GM19463 (cell line): Measurements from ENCODE around the gene SRGAP1.

Source experiments
- ATAC-seq: cut with Tn5 transposase; IDR thresholded peaks from one replicate; pipeline ENCODE4 v1.9.1; 2021; ENCODE audit warnings: mild to moderate bottlenecking, moderate library complexity; ENCODE audit not compliant: unreplicated experiment

The SRGAP1 gene

DNA sequence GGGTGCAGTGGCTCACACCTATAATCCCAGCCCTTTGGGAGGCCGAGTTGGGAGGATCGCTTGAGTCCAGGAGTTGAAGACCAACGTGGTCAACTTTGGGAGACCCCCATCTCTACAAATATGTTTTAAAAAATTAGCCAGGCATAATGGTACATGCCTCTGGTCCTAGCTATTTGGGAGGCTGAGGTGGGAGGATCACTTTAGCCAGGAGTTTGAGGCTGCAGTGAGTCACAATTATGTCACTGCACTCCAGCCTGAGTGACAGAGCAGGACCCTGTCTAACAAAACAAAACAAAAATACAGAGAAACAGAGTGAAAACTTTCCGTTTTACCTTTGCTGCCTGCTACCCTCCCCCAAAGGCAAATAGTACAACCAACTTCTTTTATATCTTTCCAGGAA is 60.2 kb downstream of the SRGAP1 start:
- no peak for ATAC-seq

- no peak for ATAC-seq
These were observed 61.0 kb downstream of the SRGAP1 start for GRCh38 chr12:63905544-63905943.

GRCh38 chr12:63906876-63907275 is 62.4 kb downstream of the SRGAP1 start:
- no peak for ATAC-seq

DNA sequence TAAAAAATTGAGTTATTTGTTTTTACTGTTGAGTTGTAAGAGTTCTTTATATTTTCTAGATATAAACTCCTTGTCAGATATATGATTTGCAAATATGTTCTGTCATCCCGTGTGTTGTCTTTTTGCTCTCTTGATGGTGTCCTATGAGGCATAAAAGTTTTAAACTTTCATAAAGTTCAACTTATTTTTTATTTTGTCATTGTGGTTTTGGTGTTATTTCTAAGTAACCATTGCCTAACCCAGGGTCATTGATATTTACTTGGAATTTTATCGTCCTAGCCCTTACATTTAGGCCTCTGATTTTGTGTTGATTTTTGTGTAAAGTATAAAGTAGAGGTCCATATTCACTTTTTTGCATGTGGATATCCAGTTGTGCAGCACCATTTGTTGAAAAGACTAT is 63.1 kb downstream of the SRGAP1 start:
- no peak for ATAC-seq

GRCh38 chr12:63909746-63910145 is 65.2 kb downstream of the SRGAP1 start:
- no peak for ATAC-seq

- ATAC-seq = no peak
These were observed 66.8 kb downstream of the SRGAP1 start for GRCh38 chr12:63911341-63911740.

GRCh38 chr12:63912651-63913050 is 68.2 kb downstream of the SRGAP1 start:
- ATAC-seq = no peak

- no peak for ATAC-seq
These were observed 69.4 kb downstream of the SRGAP1 start for GRCh38 chr12:63913929-63914328.

- no peak for ATAC-seq
These were observed 70.8 kb downstream of the SRGAP1 start for GRCh38 chr12:63915105-63915800.

DNA sequence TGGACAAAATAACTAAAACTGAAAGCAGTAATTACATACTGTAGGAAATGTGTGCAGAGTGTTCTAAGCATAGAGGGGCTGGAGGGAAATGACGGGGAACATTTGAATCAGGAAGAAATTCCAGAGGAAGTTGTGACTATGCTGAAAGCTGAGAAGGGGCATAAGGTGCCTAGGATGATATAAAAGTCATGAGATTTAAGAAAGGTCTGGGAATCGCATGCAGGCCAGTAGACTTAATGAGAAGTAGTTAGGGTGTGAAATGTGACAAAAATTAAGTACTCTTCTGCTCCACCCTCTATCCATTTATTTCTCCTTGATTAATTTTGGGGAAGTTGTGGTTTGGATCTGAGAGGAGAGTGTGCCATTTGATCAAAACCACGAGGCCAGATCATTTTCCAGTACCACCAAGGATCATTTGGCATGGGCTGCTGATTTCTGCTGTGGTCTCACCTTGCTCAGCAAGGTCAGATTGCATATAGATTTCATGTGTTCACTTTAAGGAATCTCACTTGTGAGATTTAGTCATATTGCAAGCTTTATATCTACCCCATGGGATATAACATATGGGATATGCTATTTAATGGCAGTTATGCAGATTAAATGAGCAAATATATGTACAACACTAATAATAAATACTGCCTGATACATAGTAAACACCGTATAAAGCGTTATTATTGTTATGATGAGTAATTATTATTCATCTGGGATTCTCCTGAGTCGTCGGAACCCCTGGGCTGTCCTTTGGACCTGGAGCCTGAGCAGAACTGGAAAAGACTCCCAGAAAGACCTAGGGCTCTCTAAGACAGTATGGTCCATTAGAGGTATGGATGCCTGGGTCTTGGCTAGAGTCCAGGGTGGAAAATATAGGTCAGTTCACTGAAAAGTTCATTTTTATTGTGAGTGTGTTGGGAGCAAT is 72.3 kb downstream of the SRGAP1 start:
- ATAC-seq = no peak

DNA sequence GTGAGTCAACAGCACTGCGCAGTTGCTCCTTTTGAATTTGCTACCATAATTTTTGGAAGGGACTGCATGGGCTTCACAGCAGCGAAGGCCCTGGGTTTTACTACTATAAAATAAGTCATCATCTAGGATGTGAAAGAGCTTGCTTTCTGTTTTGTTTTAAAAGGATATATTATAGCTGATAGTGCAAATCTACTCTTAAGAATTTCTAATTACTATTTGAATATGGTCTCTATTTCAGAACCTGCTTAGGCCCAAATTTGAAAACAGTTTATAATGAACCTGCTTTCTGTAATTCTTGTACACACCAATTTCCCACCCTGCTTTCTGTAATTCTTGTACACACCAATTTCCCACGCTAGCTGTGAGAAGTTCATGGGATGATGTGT is 73.0 kb downstream of the SRGAP1 start:
- no peak for ATAC-seq

- peak; percentile 74 for ATAC-seq
These were observed 73.6 kb downstream of the SRGAP1 start for GRCh38 chr12:63917864-63918799.

DNA sequence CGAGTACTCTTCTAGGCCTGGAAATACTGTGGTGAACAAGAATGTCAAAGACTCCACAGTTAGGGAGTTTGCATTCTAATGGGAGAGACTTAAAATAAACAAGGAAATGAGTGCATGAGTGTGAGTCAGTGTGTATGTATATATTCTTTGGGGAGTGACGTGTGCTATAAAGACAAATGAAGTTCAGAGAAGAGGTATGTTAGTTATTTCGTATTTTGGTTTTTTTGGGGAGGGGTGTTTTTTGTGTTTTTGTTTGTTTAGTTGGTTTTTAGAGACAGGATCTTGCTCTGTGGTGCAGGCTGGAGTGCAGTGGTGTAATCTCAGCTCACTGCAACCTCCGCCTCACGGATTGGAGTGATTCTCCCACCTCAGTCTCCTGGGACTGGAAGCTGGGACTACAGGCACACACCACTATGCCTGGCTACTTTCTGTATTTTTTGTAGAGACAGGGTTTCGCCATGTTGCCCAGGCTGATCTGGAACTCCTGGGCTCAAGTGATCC is 74.3 kb downstream of the SRGAP1 start:
- ATAC-seq = no peak

DNA sequence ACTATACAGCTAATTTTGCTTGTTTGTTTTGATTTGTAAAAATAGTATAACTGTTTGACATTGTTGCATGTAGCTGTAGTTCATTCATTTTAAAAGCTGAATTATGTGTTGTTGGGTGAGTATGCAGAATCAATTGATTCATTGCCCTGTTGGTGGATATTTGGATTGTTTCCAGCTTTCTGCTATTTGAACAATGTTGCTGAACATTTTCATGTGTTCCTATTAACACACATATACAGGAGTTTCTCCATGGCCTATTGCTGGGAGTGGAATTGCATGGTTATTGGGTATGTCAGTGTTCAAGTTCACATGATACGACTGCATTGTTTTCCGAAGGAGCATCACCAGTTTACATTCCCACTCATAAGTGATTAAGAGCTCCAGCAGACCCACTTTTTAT is 75.3 kb downstream of the SRGAP1 start:
- ATAC-seq = no peak

DNA sequence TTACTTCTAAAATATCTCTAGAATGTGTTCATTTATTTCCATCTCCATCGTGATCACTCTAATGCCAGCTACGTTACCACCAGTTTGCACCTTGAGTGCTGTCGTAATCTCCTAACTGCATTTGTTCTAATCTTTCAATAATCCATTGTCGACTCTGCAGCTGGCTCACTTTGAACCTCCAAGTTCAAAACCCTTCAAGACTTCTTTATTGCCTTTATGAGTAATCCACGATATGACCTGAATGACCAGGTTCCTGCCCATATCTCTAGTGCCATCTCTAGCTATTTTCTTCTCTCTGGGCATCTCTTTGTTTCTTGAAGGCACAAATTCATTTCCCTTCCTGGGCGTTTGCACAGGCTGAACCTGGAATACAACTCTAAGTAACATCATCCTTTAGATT is 76.7 kb downstream of the SRGAP1 start:
- ATAC-seq = no peak

- no peak for ATAC-seq
These were observed 78.0 kb downstream of the SRGAP1 start for GRCh38 chr12:63922474-63922873.

GRCh38 chr12:63924781-63925180 is 80.3 kb downstream of the SRGAP1 start:
- no peak for ATAC-seq

DNA sequence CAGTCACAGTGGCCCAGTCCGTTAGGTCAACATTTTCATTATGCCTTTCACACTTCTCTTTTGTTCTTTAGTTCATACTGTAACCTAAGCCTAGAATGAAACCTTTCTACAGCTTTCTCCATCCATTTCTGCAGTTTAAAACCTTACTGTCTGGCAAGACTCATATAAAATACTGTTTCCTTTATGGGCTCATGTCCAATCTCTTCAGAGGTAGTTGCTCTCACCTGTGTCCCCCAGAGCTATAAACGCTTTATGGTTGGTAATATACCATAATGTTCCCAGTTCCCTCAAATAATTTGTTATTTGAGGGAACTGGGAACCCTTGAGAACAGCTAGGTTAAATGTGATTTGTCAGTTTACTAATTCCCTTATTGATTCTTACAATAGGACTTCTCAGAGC is 83.0 kb downstream of the SRGAP1 start:
- no peak for ATAC-seq

DNA sequence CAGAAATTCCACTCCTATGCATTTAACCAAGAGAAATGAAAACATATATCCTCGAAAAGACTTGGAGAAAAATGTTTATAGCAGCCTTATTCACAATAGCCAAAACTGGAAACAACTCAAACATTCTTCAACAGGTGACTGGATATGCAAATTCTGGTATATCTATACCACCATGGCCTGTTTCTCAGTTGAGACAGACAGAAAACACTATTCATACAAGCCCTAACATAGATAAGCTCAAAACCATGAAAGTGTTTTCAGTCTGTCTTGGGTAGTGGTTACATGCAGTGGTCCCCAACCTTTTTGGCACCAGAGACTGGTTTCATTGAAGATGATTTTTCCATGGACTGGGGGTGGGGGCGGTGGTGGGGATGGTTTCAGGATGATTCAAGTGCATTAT is 83.8 kb downstream of the SRGAP1 start:
- ATAC-seq = no peak

- no peak for ATAC-seq
These were observed 84.9 kb downstream of the SRGAP1 start for GRCh38 chr12:63929426-63929825.

DNA sequence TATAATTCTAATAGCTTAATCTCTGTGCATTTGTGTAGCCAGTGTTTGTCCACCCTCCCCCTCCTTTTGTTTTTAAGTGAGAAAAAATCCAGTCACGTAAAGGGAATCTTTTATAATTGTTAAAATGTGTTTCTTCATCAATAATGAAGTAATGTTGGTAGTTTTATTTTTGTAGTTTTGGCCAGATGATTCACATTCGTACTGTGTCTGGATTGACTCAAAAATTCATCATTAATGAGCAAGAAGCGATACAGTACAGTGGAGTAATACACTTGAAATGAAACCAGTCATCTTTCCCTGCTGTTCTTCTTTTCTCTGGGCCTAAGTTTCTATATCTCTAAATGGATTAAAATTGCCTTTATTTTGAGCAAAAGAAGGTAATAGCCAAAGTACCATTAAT is 86.5 kb downstream of the SRGAP1 start:
- ATAC-seq = no peak
